ENCODE results near the gene LRRC8E.
A peak's percentile ranks its signal among the peaks of the same experiment; 100 is the strongest.

Gene LRRC8E

DNA sequence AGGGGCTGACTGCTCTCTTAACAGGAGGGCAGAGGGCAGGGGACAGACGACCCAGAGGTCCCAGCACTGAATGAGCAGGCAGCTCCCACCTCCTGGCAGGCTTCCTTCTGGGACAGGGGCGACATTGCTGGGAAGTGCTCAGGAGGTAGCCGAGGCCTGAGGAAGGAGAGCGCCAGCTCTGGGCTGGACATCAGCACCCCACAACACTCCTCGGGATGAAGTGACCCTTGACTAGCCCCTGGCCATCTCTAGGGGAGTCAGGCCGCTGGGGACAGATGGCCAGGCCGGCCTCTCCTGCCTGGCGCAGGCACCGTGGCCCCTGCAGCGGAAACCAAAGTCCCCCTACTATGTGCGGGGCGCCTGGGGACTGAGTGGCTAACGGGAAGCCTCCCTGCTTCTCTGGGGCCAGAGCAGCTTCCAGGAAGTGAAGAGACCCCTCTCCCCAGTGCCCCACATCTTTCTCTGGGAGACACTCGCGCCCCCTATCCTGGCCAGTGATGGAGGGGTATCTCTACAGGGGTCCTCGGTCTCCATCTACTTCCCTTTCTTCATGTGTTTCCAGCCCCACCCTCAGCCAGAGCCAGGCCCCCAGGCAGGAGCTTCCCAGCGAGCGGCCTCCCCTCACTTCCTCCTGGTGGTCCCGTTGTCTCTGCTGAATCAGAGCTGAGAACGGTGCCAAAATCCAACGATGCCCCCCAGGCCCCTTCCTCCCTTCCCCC, 24.2 kb upstream of the LRRC8E start:
- no peak for DNase-seq (ENCODE audit: low read depth)
- TF ChIP-seq, protein P1, sequence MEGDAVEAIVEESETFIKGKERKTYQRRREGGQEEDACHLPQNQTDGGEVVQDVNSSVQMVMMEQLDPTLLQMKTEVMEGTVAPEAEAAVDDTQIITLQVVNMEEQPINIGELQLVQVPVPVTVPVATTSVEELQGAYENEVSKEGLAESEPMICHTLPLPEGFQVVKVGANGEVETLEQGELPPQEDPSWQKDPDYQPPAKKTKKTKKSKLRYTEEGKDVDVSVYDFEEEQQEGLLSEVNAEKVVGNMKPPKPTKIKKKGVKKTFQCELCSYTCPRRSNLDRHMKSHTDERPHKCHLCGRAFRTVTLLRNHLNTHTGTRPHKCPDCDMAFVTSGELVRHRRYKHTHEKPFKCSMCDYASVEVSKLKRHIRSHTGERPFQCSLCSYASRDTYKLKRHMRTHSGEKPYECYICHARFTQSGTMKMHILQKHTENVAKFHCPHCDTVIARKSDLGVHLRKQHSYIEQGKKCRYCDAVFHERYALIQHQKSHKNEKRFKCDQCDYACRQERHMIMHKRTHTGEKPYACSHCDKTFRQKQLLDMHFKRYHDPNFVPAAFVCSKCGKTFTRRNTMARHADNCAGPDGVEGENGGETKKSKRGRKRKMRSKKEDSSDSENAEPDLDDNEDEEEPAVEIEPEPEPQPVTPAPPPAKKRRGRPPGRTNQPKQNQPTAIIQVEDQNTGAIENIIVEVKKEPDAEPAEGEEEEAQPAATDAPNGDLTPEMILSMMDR (IDR thresholded peaks at IDR 0.05; ENCODE audit: insufficient read depth, low read depth, low read length, missing control alignments), result no peak
- H3K4me3 ChIP-seq (ENCODE audit: low read depth, low read length), result no peak overlapping the region

DNA sequence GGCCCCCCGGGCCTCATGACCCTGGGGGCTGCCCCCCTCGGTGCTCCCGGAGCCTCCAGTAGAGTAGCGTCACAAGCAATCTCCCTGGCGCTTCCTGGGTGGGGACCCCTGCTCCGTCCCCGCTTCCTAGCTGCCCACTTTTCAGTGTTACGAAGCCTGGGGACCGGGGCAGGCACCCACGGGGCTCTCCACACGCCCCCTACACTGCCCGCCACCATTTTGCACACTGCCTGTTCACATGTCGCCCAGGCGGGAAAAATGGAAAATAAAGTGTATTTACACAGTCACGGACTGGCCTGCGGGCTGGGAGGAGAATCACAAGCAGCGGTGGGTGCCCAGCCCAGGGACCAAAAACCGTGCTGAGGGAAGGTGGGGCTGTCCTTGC, 23.6 kb upstream of the LRRC8E start:
- TF ChIP-seq, protein P1 (IDR thresholded peaks at IDR 0.05; ENCODE audit: insufficient read depth, low read depth, low read length, missing control alignments), result no peak
- no peak overlapping the region for H3K4me3 ChIP-seq (ENCODE audit: low read depth, low read length)

DNA sequence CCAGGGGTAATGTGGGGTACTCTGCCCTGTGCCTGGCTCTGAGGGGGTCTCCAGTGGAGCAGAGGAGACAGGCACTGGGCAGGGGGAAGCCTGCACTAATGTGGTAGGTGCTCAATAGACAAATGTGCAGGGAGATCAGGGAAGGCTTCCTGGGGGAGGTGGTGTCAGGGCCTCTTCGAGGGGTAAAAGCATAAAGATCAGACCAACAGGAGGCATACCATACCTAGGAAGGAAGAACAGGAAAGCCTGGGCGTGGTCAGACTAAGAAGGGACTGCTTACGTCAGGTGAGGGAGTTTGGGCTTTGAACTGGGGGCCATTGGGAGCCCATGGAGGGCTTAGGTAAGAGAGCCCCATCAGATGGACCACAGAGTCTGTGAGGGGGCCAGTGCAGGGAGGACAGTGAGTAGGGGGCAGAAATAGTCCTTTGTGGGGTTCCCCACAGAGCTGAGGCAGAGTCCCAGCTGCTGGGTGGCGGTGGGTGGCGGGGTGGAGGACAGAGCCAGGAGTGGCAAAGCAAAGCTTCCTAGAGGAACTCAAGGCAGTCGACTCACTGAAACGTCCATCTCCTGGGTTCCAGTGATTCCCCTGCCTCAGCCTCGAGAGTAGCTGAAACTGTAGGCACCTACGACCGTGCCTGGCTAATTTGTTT, 22.9 kb upstream of the LRRC8E start:
- TF ChIP-seq, protein P1 (IDR thresholded peaks at IDR 0.05; ENCODE audit: insufficient read depth, low read depth, low read length, missing control alignments), result no peak
- peak; percentile 44 for DNase-seq (ENCODE audit: low read depth)
- H3K4me3 ChIP-seq (ENCODE audit: low read depth, low read length), result peak overlapping the region; percentile 7

More for the DNA sequence above, 23.6 kb upstream of the LRRC8E start:
- no peak for DNase-seq (ENCODE audit: low read depth)

DNA sequence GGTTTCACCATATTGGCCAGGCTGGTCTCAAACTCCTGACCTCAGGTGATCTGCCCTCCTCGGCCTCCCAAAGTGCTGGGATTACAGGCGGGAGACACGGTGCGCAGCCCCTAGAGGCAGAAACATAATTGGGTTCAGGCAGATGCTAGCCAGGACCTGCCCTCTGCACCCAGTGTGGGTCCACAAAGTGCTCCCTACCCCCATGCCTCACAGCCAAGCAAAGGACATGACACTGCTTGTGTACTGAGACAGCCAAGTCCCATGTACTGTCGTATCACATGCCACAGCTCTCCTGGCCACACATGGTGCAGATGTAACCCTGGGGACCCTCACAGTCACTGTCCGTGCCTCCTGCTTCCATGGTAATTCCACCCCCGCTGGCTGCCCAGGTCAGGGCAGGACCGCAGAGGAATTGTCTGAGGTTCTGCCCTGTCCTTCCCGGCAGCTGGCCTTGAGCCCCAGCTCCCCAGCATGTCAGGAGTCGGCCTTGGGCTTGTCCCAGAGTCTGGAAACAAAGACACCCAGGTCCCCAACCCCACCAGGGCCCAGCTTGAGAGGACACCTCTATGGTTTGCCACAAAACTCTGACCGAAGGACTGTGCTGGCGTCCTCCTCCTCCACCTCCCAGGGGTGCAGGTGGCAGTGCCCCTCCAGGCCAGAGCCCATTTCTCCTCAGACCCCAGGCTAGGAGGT, 21.8 kb upstream of the LRRC8E start:
- no peak overlapping the region for H3K4me3 ChIP-seq (ENCODE audit: low read depth, low read length)
- DNase-seq (ENCODE audit: low read depth), result no peak
- TF ChIP-seq, protein P1 (IDR thresholded peaks at IDR 0.05; ENCODE audit: insufficient read depth, low read depth, low read length, missing control alignments), result no peak

DNA sequence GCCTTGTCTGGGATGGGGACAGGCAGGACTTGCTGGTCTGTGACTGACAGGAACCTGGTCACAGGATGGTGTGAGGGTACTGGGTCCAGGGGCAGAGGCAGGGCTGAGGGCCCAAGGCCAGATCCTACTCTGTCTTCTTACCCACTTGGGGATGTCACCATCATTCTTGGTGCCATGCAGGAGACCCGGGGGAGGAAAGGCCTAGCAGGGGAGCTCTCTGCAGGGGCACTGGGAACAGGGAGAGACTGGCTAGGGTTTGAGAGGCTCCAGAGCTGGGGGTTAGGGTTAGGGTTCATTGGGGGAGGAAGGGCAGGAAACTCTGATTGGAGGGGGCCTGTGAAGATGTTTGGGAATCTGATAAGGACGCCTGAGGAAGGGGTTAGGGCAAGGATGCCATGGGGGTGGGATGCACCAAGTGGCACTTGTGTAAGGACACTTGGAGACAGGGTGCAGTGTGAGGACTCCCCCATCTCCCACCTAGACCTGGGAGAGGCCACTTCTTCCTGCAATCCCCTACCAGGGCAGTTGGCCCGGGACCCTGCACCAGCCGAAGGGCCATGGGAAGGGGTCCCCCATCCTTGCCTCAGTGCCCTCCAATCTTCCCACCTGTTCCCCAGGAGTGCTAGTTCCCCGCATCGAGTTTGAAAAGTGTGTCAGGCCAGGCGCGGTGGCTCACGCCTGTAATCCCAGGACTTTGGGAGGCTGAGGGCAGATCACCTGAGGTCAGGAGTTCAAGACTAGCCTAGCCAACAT, 21.0 kb upstream of the LRRC8E start:
- no peak for DNase-seq (ENCODE audit: low read depth)
- TF ChIP-seq, protein P1 (IDR thresholded peaks at IDR 0.05; ENCODE audit: insufficient read depth, low read depth, low read length, missing control alignments), result no peak
- H3K4me3 ChIP-seq (ENCODE audit: low read depth, low read length), result no peak overlapping the region

DNA sequence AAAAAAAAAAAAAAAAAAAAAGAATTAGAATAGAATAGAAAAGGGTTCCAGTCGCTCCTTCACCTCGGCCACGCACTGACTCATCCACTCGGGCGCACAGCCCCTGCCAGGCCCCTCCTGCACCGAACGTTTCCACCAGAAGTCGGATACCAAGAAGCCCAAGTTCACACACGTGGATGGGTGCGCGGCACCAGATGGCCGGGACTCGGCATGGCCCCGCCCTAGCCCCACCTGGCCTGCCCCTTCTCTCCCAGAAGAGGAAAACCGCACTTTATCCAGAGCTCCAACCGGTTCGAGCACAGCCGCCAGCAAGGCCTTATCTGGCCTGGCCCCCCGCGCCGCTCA, 20.0 kb upstream of the LRRC8E start:
- TF ChIP-seq, protein P1 (IDR thresholded peaks at IDR 0.05; ENCODE audit: insufficient read depth, low read depth, low read length, missing control alignments), result no peak
- DNase-seq (ENCODE audit: low read depth), result no peak
- H3K4me3 ChIP-seq (ENCODE audit: low read depth, low read length), result peak overlapping the region; percentile 69; the same call in 1 of the 2 replicates
